SK-N-SH (cell line): Measurements from ENCODE around the gene CNTNAP5. TPM values are rescaled to one million over a fixed set of nuclear protein-coding genes. Genes with fewer than 3 reads are reported as not detected.

Experiments used
- CTCF ChIA-PET: fragments of 300-600, 350-600 bp; formaldehyde crosslinking; extraction: SDS; loops from one replicate; lab custom pipeline; 2021; lab: Yijun Ruan, JAX
- POLR2A ChIA-PET: fragments of 350-600 bp; sonication (Branson Sonifier 250); formaldehyde crosslinking; extraction: SDS; loops from one replicate; lab custom pipeline; 2020; ENCODE audit warnings: antibody characterized with exemption, inconsistent platforms; lab: Yijun Ruan, JAX
- DNase-seq: peaks from one replicate; pipeline ENCODE4 v3.0.0; 2012
- H2AFZ ChIP-seq: fragments of 200-600 bp; sonication (generic); 2 replicates; pipeline ENCODE4 v1.8.1; 2016; ENCODE audit warnings: antibody characterized with exemption, mild to moderate bottlenecking, low read depth
- H3F3A ChIP-seq: fragments of 200-600 bp; sonication (generic); replicated peaks from 2 replicates; pipeline ENCODE3; 2016; ENCODE audit warnings: antibody characterized with exemption, mild to moderate bottlenecking; ENCODE audit not compliant: insufficient read depth
- H3K27ac ChIP-seq, 2 experiments: fragments of 200-500 bp in 1 of 2; fragments of 200-600 bp in 1 of 2; sonication (Bioruptor generic) in 1 of 2; sonication (generic), shearing (Covaris generic) in 1 of 2; 2 replicates each; pipeline versions ENCODE4 v1.5.1 to v1.6.1; 2014 to 2016; ENCODE audit warnings: low read depth in 2 of 2, inconsistent platforms in 1 of 2, low read length in 1 of 2, mild to moderate bottlenecking in 1 of 2, mixed read lengths in 1 of 2
- H3K27me3 ChIP-seq: fragments of 200-600 bp; sonication (generic), shearing (Covaris generic); 2 replicates; pipeline ENCODE4 v1.6.1; 2016; ENCODE audit warnings: mixed run types; ENCODE audit not compliant: insufficient read depth
- H3K36me3 ChIP-seq, 2 experiments: fragments of 200-500 bp in 1 of 2; fragments of 200-600 bp in 1 of 2; sonication (Bioruptor generic) in 1 of 2; sonication (generic) in 1 of 2; replicated peaks in 1 of 2; 2 replicates each; pipeline versions ENCODE3 to v1.5.1; 2014 to 2016; ENCODE audit warnings: low read length in 1 of 2, mild to moderate bottlenecking in 1 of 2; ENCODE audit not compliant: insufficient read depth in 2 of 2, control insufficient read depth in 1 of 2
- H3K4me1 ChIP-seq, 2 experiments: fragments of 200-500 bp in 1 of 2; fragments of 200-600 bp in 1 of 2; sonication (Bioruptor generic) in 1 of 2; sonication (generic), shearing (Covaris generic) in 1 of 2; 2 replicates each; pipeline versions ENCODE4 v1.5.1 to v1.6.1; 2014 to 2016; ENCODE audit warnings: low read depth in 1 of 2, low read length in 1 of 2, mixed run types in 1 of 2; ENCODE audit not compliant: insufficient read depth in 2 of 2, control insufficient read depth in 1 of 2
- H3K4me2 ChIP-seq: fragments of 200-600 bp; sonication (generic), shearing (Covaris generic); 2 replicates; pipeline ENCODE4 v1.6.1; 2017; ENCODE audit warnings: mixed run types
- H3K4me3 ChIP-seq, 2 experiments: fragments of 200-500 bp in 1 of 2; fragments of 200-600 bp in 1 of 2; sonication (Bioruptor generic) in 1 of 2; sonication (generic), shearing (Covaris generic) in 1 of 2; 2 replicates each; pipeline versions ENCODE4 v1.5.1 to v1.8.1; 2014 to 2016; ENCODE audit warnings: low read depth in 2 of 2, inconsistent platforms in 1 of 2, low read length in 1 of 2, mild to moderate bottlenecking in 1 of 2, mixed read lengths in 1 of 2, moderate library complexity in 1 of 2
- H3K79me2 ChIP-seq: fragments of 200-600 bp; sonication (generic); 2 replicates; pipeline ENCODE4 v1.8.1; 2017; ENCODE audit warnings: mild to moderate bottlenecking; ENCODE audit not compliant: insufficient read depth
- H3K9ac ChIP-seq: fragments of 200-600 bp; sonication (generic); 2 replicates; pipeline ENCODE4 v1.6.1; 2017; ENCODE audit warnings: mixed run types
- H3K9me2 ChIP-seq: fragments of 200-600 bp; sonication (generic); 2 replicates; pipeline ENCODE4 v1.6.1; 2017; ENCODE audit warnings: mixed run types
- H3K9me3 ChIP-seq: fragments of 200-600 bp; sonication (generic); 2 replicates; pipeline ENCODE4 v1.6.1; 2017; ENCODE audit warnings: mixed run types, mild to moderate bottlenecking, moderate library complexity
- H4K20me1 ChIP-seq: fragments of 200-600 bp; sonication (generic); 2 replicates; pipeline ENCODE4 v1.6.1; 2017; ENCODE audit warnings: mild to moderate bottlenecking, mixed run types; ENCODE audit not compliant: insufficient read depth
- CTCF ChIP-seq: fragments of 200-600 bp; sonication (generic); IDR thresholded peaks from 2 replicates; pipeline ENCODE4 v1.6.1; 2017; ENCODE audit warnings: antibody characterized with exemption, mild to moderate bottlenecking, moderate library complexity
- ELF1 ChIP-seq: IDR thresholded peaks from 2 replicates; pipeline ENCODE4 v1.4.0; 2012
- FOXJ3 ChIP-seq: sonication (generic); formaldehyde crosslinking; IDR thresholded peaks from 2 replicates; pipeline ENCODE4 v1.5.1; 2020; ENCODE audit warnings: mild to moderate bottlenecking, missing genetic modification reagents
- MEF2A ChIP-seq: IDR thresholded peaks from 2 replicates; pipeline ENCODE4 v1.4.0; 2012; ENCODE audit warnings: low read depth, borderline replicate concordance
- MXI1 ChIP-seq: IDR thresholded peaks from 2 replicates; pipeline ENCODE4 v1.6.1; 2012; ENCODE audit warnings: mild to moderate bottlenecking, low read depth, low read length, improper control_type of control experiment
- NRF1 ChIP-seq: IDR thresholded peaks from 2 replicates; pipeline ENCODE4 v1.6.1; 2012; ENCODE audit warnings: low read depth, mild to moderate bottlenecking, low read length
- PBX3 ChIP-seq: IDR thresholded peaks from 2 replicates; pipeline ENCODE4; 2012
- POLR2AphosphoS5 ChIP-seq: IDR thresholded peaks from 2 replicates; pipeline ENCODE4 v1.6.1; 2012; ENCODE audit warnings: low read depth, low read length
- RAD21 ChIP-seq: IDR thresholded peaks from 2 replicates; pipeline ENCODE4 v1.6.1; 2012; ENCODE audit warnings: mild to moderate bottlenecking, low read length
- REST ChIP-seq: IDR thresholded peaks from 2 replicates; pipeline ENCODE4 v1.6.1; 2012; ENCODE audit warnings: mild to moderate bottlenecking, low read depth, low read length, moderate library complexity
- SIN3A ChIP-seq: IDR thresholded peaks from 2 replicates; pipeline ENCODE4 v1.6.1; 2012; ENCODE audit warnings: low read depth, mild to moderate bottlenecking, low read length, moderate library complexity, borderline replicate concordance
- SMC3 ChIP-seq: IDR thresholded peaks from 2 replicates; pipeline ENCODE4 v1.6.1; 2012; ENCODE audit warnings: low read depth, low read length, improper control_type of control experiment
- TAF1 ChIP-seq: IDR thresholded peaks from 2 replicates; pipeline ENCODE4 v1.6.1; 2012; ENCODE audit warnings: low read depth, mild to moderate bottlenecking, low read length, moderate library complexity, borderline replicate concordance
- USF1 ChIP-seq: IDR thresholded peaks from 2 replicates; pipeline ENCODE4 v1.4.0; 2012; ENCODE audit warnings: low read depth, borderline replicate concordance
- WGBS: methylation state at CpG from one replicate; pipeline ENCODE4 v1.1.6; 2017; ENCODE audit warnings: low lambda C conversion rate; 5-methylcytosine and 5-hydroxymethylcytosine counted together
- polyA plus RNA-seq, 3 experiments: library from polyadenylated mRNA; depleted of rRNA; stranded (reverse); fragments of >200 nt; gene quantifications; 2 replicates each; pipeline ENCODE4 v1.2.3, GENCODE V29; 2012

The CNTNAP5 gene
- polyA plus RNA-seq, 1 of the 3 experiments (the other 2 are of a cell fraction), result 0.08 TPM

GRCh38 chr2:124533226-124533954, 508.3 kb downstream of the CNTNAP5 start:
- no peaks in the 10 kb centered on the region for H3K36me3 ChIP-seq
- H3K9me2 ChIP-seq, result no peaks in the 10 kb centered on the region
- H3K79me2 ChIP-seq, result no peaks in the 10 kb centered on the region
- TF ChIP-seq REST (no peak), CTCF (no peak), FOXJ3 (no peak)
- no peaks in the 10 kb centered on the region for H4K20me1 ChIP-seq
- ChIA-PET CTCF (interaction anchor here (1.0 kb wide), 1 partner anchor 50 kb away, joined by 3 read pairs; no protein-coding TSS in a partner anchor), POLR2A (no interaction called here)
- no peak overlapping the region for H3K4me3 ChIP-seq
- H3K27me3 ChIP-seq, result no peaks in the 10 kb centered on the region
- H3F3A ChIP-seq, result no peaks in the 10 kb centered on the region
- H3K9ac ChIP-seq, result no peak overlapping the region
- H3K4me2 ChIP-seq, result no peak overlapping the region
- WGBS, result 10% methylated on average over 7 of the region's 7 CpGs
- DNase-seq, result no peak
- H3K4me1 ChIP-seq, result no peaks in the 10 kb centered on the region
- H3K9me3 ChIP-seq, result no peaks in the 10 kb centered on the region
- H2AFZ ChIP-seq, result no peak overlapping the region
- no peak overlapping the region for H3K27ac ChIP-seq

GRCh38 chr2:124534028-124534427, 508.9 kb downstream of the CNTNAP5 start:
- H3K79me2 ChIP-seq, result no peaks in the 10 kb centered on the region
- no peaks in the 10 kb centered on the region for H3K9me3 ChIP-seq
- no peak for DNase-seq
- H3K27me3 ChIP-seq, result no peaks in the 10 kb centered on the region
- H3K4me3 ChIP-seq, result no peak overlapping the region
- no peak overlapping the region for H3K9ac ChIP-seq
- no peaks in the 10 kb centered on the region for H4K20me1 ChIP-seq
- no peaks in the 10 kb centered on the region for H3K36me3 ChIP-seq
- no peaks in the 10 kb centered on the region for H3F3A ChIP-seq
- POLR2A ChIA-PET, result no interaction called here
- WGBS, result 72% methylated on average over 2 of the region's 2 CpGs
- no peak overlapping the region for H3K4me2 ChIP-seq
- CTCF ChIA-PET, result interaction anchor here (1.0 kb wide), 1 partner anchor 49 kb away, joined by 3 read pairs; no protein-coding TSS in a partner anchor
- TF ChIP-seq RAD21 (no peak), USF1 (no peak), NRF1 (no peak), ELF1 (no peak), POLR2AphosphoS5 (no peak), FOXJ3 (no peak), MEF2A (no peak), MXI1 (no peak), SIN3A (no peak), PBX3 (no peak), SMC3 (no peak), CTCF (no peak), TAF1 (no peak)
- no peak overlapping the region for H2AFZ ChIP-seq
- no peaks in the 10 kb centered on the region for H3K9me2 ChIP-seq
- H3K4me1 ChIP-seq, result no peaks in the 10 kb centered on the region
- no peak overlapping the region for H3K27ac ChIP-seq
